K562 (cell line): ENCODE data around the gene PAIP1. TPM values are rescaled to one million over a fixed set of nuclear protein-coding genes. Genes with fewer than 3 reads are reported as not detected.

ENCODE experiments used
- CCNT2 ChIP-seq: IDR thresholded peaks from 2 replicates; pipeline ENCODE4 v1.6.1; 2011; ENCODE audit warnings: borderline replicate concordance, low read depth, mild to moderate bottlenecking, moderate library complexity, mixed read lengths, low read length; ENCODE audit not compliant: insufficient read length; ENCODE audit errors: extremely low read depth
- CTBP1 ChIP-seq: fragments of 450-650 bp; IDR thresholded peaks from 2 replicates; pipeline ENCODE4 v1.6.1; 2016; ENCODE audit warnings: borderline replicate concordance
- GABPA ChIP-seq: fragments of 200-800 bp; sonication (Bioruptor generic); conservative IDR thresholded peaks from 2 replicates; pipeline ENCODE4 v1.6.1; 2016; ENCODE audit warnings: low read depth, missing genetic modification characterization, missing compliant biosample characterization
- GTF2E2 ChIP-seq: fragments of 200-800 bp; sonication (Bioruptor generic); IDR thresholded peaks from 2 replicates; pipeline ENCODE4 v1.6.1; 2016; ENCODE audit warnings: missing genetic modification characterization, missing compliant biosample characterization
- HNRNPLL ChIP-seq: fragments of 200-400 bp; formaldehyde crosslinking; IDR thresholded peaks from 2 replicates; pipeline ENCODE4 v1.6.1; 2017; ENCODE audit warnings: low read length, low read depth, mild to moderate bottlenecking; ENCODE audit not compliant: poor library complexity, severe bottlenecking
- IRF2 ChIP-seq: sonication (generic); formaldehyde crosslinking; IDR thresholded peaks from 2 replicates; pipeline ENCODE4 v1.8.1; 2022; ENCODE audit warnings: mild to moderate bottlenecking, missing genetic modification reagents
- PTBP1 ChIP-seq: fragments of 200-400 bp; formaldehyde crosslinking; IDR thresholded peaks from 2 replicates; pipeline ENCODE4 v1.6.1; 2017; ENCODE audit warnings: low read depth, low read length
- RFX1 ChIP-seq: fragments of 450-650 bp; IDR thresholded peaks from 2 replicates; pipeline ENCODE4 v1.6.1; 2016; ENCODE audit warnings: mild to moderate bottlenecking, moderate library complexity
- RFX5 ChIP-seq: IDR thresholded peaks from 2 replicates; pipeline ENCODE4 v1.6.1; 2011; ENCODE audit warnings: low read depth, mild to moderate bottlenecking, improper control_type of control experiment, low read length
- RUNX1 ChIP-seq: sonication (generic); IDR thresholded peaks from 2 replicates; pipeline ENCODE4 v1.6.1; 2016; ENCODE audit warnings: antibody characterized with exemption, low read depth
- ZC3H8 ChIP-seq: fragments of 450-650 bp; IDR thresholded peaks from 2 replicates; pipeline ENCODE4 v1.6.1; 2017
- ZFP36 ChIP-seq: fragments of 150-350 bp; IDR thresholded peaks from 2 replicates; pipeline ENCODE4 v1.6.1; 2018; ENCODE audit warnings: low read length, low read depth; ENCODE audit not compliant: partially characterized antibody
- ZNF436 ChIP-seq: fragments of 250-450, 450-650 bp; sonication (Bioruptor Pico); formaldehyde crosslinking; IDR thresholded peaks from 2 replicates; pipeline ENCODE4 v1.7.0; 2020; ENCODE audit warnings: mild to moderate bottlenecking
- polyA plus RNA-seq, 8 experiments: library from polyadenylated mRNA; depleted of rRNA in 4 of 8; stranded (reverse) in 5 of 8; unstranded in 3 of 8; fragments of >200 nt; fragmentation: Nextera tagmentation in 2 of 8; fragmentation: Illumina TruSeq in 1 of 8; extraction: Ambion mirVana in 2 of 8; extraction: Trizol in 1 of 8; gene quantifications; 2 replicates each; pipeline versions ENCODE4 v1.2.1 to v1.2.3, GENCODE V29; 2011 to 2014; ENCODE audit warnings: inconsistent platforms in 1 of 8, missing spikeins in 1 of 8
- total RNA-seq, 7 experiments: library from RNA; depleted of rRNA in 6 of 7; stranded (reverse); fragments of >200 nt in 6 of 7; fragmentation: Illumina TruSeq in 2 of 7; extraction: Trizol in 2 of 7; gene quantifications; 2 replicates each; pipeline versions ENCODE4 v1.2.1 to v1.2.3, GENCODE V29; 2011 to 2021; ENCODE audit warnings: low replicate concordance in 1 of 7
- TF ChIP-seq, protein P1 (sequence below): sonication (generic); formaldehyde crosslinking; IDR thresholded peaks from 2 replicates; pipeline ENCODE4 v1.8.1; 2022; ENCODE audit warnings: missing genetic modification reagents
- TF ChIP-seq, protein P2 (sequence below): sonication (generic); formaldehyde crosslinking; IDR thresholded peaks from 2 replicates; pipeline ENCODE4 v1.8.0; 2022; ENCODE audit warnings: mild to moderate bottlenecking, missing genetic modification reagents
- TF ChIP-seq, protein P3 (sequence below): fragments of 450-650 bp; IDR thresholded peaks from 2 replicates; pipeline ENCODE4 v1.6.1; 2016; ENCODE audit warnings: antibody characterized with exemption
- TF ChIP-seq, protein P4 (sequence below): sonication (generic); formaldehyde crosslinking; IDR thresholded peaks from 2 replicates; pipeline ENCODE4 v1.9.0; 2022; ENCODE audit warnings: mild to moderate bottlenecking, missing genetic modification reagents
- TF ChIP-seq, protein P5 (sequence below): conservative IDR thresholded peaks from 2 replicates; pipeline ENCODE4 v1.6.1; 2011; ENCODE audit warnings: low read depth, mild to moderate bottlenecking, low read length; ENCODE audit not compliant: control insufficient read depth
- TF ChIP-seq, protein P6 (sequence below), 2 experiments: fragments of 450-650 bp in 1 of 2; sonication (generic) in 1 of 2; formaldehyde crosslinking in 1 of 2; IDR thresholded peaks in 1 of 2; conservative IDR thresholded peaks in 1 of 2; 2 replicates each; pipeline versions ENCODE4 v1.6.1 to v1.8.1; 2016 to 2023; ENCODE audit warnings: mild to moderate bottlenecking in 2 of 2, moderate library complexity in 2 of 2, inconsistent platforms in 1 of 2, missing genetic modification reagents in 1 of 2

Gene PAIP1
- total and polyA plus RNA-seq, 9 of the 15 experiments (the other 6 are each of a cell fraction or from before 2014, with no cell fraction given), result 51.7 to 181 (median 102) TPM

DNA sequence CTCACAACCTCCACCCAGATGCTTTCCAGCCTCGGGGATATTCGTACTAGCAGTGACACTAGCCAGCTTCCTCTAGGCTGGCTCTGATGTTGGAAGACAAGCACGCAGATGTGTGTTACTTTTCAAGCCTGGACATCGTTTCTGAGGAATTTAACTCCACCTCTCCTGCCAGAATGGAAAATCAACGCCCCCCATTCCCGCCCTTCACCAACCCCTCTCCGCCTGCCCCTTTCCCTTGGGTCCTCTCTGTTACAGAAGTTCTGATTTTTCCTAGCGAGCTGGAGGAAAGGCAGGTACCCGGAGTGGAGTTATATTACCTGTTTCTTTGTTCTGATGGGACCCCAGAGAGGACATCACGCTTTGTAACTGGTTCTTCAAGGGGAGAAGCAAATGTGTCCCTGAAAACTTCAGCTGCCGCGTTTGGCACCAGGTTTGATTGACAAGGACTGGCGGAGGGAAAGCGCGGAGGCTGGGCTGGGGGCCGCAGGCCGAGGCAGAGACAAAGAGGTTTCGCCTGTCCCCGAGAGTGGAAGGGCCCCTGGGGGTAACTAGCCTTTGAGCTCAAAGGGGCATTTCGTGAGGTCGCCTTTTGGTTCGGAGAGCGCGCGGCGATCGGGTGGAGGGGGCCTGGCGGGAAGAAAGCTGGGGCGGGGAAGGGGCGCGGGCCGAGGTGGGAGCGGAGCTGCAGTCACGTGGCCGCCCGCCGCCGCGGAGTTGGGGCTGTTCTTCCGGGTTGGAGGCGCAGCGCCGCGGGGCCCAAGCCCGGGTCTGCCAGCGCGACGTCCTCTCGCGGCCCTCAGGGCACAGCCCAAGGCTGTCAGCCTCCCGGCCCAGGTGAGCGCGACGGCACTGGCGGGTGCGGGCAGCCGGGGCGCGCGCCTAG is 45.8 kb upstream of the PAIP1 start, which contains the start of gene NNT (continued):
- TF ChIP-seq, protein P1, sequence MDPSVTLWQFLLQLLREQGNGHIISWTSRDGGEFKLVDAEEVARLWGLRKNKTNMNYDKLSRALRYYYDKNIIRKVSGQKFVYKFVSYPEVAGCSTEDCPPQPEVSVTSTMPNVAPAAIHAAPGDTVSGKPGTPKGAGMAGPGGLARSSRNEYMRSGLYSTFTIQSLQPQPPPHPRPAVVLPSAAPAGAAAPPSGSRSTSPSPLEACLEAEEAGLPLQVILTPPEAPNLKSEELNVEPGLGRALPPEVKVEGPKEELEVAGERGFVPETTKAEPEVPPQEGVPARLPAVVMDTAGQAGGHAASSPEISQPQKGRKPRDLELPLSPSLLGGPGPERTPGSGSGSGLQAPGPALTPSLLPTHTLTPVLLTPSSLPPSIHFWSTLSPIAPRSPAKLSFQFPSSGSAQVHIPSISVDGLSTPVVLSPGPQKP (CRISPR knock-in tag), result no peak
- TF ChIP-seq PTBP1 (no peak), GTF2E2 (tag) (0 out of 2 replicates have a peak, but pooled peaks have one; percentile 10), RUNX1 (no peak), ZNF436 (CRISPR knock-in tag) (no peak), CCNT2 (peak; percentile 47), CTBP1 (no peak), ZFP36 (no peak), IRF2 (CRISPR knock-in tag) (no peak), GABPA (tag) (peak; percentile 72), RFX1 (no peak), HNRNPLL (no peak), ZC3H8 (no peak), RFX5 (no peak)
- TF ChIP-seq, protein P2, sequence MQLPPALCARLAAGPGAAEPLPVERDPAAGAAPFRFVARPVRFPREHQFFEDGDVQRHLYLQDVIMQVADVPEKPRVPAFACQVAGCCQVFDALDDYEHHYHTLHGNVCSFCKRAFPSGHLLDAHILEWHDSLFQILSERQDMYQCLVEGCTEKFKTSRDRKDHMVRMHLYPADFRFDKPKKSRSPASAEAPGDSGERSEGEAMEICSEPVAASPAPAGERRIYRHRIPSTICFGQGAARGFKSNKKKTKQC (CRISPR knock-in tag), result peak; percentile 67
- TF ChIP-seq, protein P3, sequence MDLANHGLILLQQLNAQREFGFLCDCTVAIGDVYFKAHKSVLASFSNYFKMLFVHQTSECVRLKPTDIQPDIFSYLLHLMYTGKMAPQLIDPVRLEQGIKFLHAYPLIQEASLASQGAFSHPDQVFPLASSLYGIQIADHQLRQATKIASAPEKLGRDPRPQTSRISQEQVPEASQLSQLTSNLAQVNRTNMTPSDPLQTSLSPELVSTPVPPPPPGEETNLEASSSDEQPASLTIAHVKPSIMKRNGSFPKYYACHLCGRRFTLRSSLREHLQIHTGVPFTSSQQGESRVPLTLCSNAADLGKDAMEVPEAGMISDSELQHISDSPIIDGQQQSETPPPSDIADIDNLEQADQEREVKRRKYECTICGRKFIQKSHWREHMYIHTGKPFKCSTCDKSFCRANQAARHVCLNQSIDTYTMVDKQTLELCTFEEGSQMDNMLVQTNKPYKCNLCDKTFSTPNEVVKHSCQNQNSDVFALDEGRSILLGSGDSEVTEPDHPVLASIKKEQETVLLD, result no peak
- TF ChIP-seq, protein P4, sequence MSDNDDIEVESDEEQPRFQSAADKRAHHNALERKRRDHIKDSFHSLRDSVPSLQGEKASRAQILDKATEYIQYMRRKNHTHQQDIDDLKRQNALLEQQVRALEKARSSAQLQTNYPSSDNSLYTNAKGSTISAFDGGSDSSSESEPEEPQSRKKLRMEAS, result peak; percentile 83
- TF ChIP-seq, protein P5, sequence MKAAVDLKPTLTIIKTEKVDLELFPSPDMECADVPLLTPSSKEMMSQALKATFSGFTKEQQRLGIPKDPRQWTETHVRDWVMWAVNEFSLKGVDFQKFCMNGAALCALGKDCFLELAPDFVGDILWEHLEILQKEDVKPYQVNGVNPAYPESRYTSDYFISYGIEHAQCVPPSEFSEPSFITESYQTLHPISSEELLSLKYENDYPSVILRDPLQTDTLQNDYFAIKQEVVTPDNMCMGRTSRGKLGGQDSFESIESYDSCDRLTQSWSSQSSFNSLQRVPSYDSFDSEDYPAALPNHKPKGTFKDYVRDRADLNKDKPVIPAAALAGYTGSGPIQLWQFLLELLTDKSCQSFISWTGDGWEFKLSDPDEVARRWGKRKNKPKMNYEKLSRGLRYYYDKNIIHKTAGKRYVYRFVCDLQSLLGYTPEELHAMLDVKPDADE, result peak; percentile 75; the same call in 1 of the 2 replicates
- TF ChIP-seq, protein P6, sequence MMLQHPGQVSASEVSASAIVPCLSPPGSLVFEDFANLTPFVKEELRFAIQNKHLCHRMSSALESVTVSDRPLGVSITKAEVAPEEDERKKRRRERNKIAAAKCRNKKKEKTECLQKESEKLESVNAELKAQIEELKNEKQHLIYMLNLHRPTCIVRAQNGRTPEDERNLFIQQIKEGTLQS (IDR thresholded peaks at IDR 0.05), result no peak
- TF ChIP-seq, protein P6 (CRISPR knock-in tag; conservative IDR thresholded peaks at IDR 0.05), result no peak
